ENCODE results near the gene NOD2. TPM values are rescaled to one million over a fixed set of nuclear protein-coding genes. Genes with fewer than 3 reads are reported as not detected.
A peak's percentile ranks its signal among the peaks of the same experiment; 100 is the strongest.

The NOD2 gene
- total RNA-seq, 4 donors from 2014 or later, result 1.7 to 4.1 TPM; not detected in 2

DNA sequence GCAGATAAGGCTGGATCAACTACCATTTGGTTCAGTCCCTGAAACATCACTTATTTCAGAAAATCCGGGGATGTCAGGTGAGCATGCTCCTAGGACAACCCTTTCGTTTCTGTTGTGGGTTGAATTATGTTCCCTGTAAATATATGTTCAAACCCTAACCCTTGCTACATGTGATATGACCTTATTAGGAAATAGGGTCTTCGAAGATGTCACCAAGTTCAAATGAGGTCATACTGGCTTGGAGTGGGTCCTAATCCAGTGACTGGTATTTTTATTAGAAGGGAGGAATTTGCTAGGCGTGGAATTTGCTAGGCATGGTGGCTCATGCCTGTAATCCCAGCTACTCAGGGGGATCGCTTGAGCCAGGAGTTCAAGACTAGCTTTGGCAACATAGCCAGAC lies 33.6 kb upstream of the NOD2 start:
- H3K36me3 ChIP-seq, result no peaks in the 10 kb centered on the region
- H3K4me3 ChIP-seq, result no peak overlapping the region
- no peak for DNase-seq
- H3K9me3 ChIP-seq, result no peaks in the 10 kb centered on the region
- H3K4me1 ChIP-seq, result no peaks in the 10 kb centered on the region
- no peaks in the 10 kb centered on the region for H3K27me3 ChIP-seq
- TF ChIP-seq, protein P1, sequence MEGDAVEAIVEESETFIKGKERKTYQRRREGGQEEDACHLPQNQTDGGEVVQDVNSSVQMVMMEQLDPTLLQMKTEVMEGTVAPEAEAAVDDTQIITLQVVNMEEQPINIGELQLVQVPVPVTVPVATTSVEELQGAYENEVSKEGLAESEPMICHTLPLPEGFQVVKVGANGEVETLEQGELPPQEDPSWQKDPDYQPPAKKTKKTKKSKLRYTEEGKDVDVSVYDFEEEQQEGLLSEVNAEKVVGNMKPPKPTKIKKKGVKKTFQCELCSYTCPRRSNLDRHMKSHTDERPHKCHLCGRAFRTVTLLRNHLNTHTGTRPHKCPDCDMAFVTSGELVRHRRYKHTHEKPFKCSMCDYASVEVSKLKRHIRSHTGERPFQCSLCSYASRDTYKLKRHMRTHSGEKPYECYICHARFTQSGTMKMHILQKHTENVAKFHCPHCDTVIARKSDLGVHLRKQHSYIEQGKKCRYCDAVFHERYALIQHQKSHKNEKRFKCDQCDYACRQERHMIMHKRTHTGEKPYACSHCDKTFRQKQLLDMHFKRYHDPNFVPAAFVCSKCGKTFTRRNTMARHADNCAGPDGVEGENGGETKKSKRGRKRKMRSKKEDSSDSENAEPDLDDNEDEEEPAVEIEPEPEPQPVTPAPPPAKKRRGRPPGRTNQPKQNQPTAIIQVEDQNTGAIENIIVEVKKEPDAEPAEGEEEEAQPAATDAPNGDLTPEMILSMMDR (IDR thresholded peaks at IDR 0.05), result no peak
- TF ChIP-seq POLR2A (IDR thresholded peaks at IDR 0.05), result no peak
- H3K27ac ChIP-seq, result no peak overlapping the region

DNA sequence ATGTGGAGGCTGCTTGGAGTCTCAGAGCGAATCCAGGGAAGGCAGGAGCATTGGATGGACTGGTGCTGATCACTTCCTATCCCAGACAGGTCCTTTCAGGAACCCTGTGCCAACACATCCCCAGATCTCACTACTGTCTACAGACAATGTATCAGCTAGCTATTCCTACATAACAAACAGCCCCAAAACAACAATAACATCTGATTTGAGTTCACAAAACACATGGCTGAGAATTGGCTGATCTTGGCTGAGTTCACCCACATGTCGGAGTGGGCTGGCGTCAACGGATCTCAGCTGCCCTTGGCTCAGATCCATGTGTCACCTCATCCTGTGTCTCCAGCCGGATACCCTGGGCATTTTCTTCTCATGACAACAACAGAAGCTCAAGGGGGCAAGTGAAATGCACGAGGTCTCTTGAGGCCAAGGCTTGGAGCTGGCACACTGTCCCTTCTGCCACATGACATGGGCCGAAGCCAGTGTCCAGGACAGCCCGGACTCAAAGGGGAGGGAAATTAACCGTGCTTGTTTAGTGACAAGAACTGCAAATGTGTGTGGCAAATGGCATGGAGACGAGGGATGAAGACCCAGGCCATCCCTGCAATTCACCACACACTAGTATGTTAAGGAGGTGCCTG lies 31.0 kb upstream of the NOD2 start:
- no peak overlapping the region for H3K4me3 ChIP-seq
- no peak for TF ChIP-seq POLR2A (IDR thresholded peaks at IDR 0.05)
- TF ChIP-seq, protein P1 (IDR thresholded peaks at IDR 0.05), result no peak

DNA sequence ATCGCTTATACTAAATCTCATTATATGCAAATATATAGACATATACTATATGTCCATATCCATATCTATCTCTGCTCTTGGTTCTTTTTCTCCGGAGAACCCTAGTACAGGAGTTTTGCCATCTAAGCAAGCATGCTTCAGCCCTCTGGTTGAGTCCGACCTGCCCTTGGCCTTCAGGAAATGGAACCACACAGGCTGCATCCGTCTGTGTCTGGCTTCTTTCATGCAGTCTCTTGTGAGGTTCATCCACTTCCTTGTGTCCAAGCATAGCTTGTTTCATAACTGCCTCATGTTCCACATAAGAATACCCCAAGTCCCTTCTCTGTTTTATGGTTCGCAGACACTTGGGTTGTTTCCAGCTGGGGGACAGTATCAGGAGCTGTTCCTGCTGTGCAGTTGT lies 29.1 kb upstream of the NOD2 start:
- TF ChIP-seq, protein P1 (IDR thresholded peaks at IDR 0.05), result no peak
- no peak for TF ChIP-seq POLR2A (IDR thresholded peaks at IDR 0.05)
- no peak overlapping the region for H3K4me3 ChIP-seq
- H3K9me3 ChIP-seq, result no peaks in the 10 kb centered on the region
- no peaks in the 10 kb centered on the region for H3K27me3 ChIP-seq
- H3K27ac ChIP-seq, result no peak overlapping the region
- no peak for DNase-seq
- no peaks in the 10 kb centered on the region for H3K4me1 ChIP-seq
- H3K36me3 ChIP-seq, result no peaks in the 10 kb centered on the region

More for the DNA sequence above, 31.0 kb upstream of the NOD2 start:
- Histone ChIP-seq H3K4me1 (no peaks in the 10 kb centered on the region), H3K9me3 (no peaks in the 10 kb centered on the region), H3K27me3 (no peaks in the 10 kb centered on the region), H3K36me3 (no peaks in the 10 kb centered on the region), H3K27ac (no peak overlapping the region)
- DNase-seq, result no peak

DNA sequence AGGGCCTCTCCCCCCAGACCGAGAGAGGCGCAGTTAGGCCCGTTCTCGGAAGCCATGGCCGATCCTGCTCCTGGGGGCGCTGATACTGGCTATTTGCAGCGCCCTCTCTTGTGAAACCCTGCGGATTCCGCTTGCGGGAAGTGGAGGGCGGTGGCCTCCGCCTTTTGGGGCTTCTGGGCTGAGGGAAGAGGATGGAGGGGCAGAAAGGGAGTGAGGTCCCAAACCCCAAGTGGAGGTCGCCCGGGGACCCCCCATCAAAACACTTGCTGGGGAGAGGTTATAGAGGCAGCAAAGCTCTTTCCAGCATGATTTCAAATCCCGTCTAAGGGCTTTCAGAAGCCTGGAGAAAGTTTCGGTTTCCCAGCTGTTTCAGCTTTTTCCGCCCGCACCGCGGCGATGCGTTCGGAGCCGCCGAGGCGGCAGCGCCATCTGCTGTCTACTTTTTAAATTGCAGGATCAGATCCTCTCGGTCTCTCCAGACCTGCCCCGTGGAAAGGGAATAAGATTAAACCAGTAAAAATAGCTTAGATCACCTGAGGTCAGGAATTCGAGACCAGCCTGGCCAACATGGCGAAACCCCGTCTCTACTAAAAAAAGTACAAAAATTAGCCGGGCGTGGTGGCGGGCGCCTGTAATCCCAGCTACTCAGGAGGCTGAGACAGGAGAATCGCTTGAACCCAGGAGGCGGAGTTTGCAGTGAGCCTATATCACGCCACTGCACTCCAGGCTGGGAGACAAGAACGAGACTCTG lies 28.1 kb upstream of the NOD2 start:
- Histone ChIP-seq H3K9me3 (no peaks in the 10 kb centered on the region), H3K36me3 (no peaks in the 10 kb centered on the region), H3K27ac (peak overlapping the region; percentile 5 to 36 (median 7)), H3K27me3 (no peaks in the 10 kb centered on the region), H3K4me1 (no peaks in the 10 kb centered on the region), H3K4me3 (peak overlapping the region; percentile 30 to 47 (median 38))
- no peak for TF ChIP-seq POLR2A (IDR thresholded peaks at IDR 0.05)
- TF ChIP-seq, protein P1 (IDR thresholded peaks at IDR 0.05), result peak; percentile 78 to 94 (median 83)
- peak; percentile 68 to 90 (median 82) for DNase-seq

DNA sequence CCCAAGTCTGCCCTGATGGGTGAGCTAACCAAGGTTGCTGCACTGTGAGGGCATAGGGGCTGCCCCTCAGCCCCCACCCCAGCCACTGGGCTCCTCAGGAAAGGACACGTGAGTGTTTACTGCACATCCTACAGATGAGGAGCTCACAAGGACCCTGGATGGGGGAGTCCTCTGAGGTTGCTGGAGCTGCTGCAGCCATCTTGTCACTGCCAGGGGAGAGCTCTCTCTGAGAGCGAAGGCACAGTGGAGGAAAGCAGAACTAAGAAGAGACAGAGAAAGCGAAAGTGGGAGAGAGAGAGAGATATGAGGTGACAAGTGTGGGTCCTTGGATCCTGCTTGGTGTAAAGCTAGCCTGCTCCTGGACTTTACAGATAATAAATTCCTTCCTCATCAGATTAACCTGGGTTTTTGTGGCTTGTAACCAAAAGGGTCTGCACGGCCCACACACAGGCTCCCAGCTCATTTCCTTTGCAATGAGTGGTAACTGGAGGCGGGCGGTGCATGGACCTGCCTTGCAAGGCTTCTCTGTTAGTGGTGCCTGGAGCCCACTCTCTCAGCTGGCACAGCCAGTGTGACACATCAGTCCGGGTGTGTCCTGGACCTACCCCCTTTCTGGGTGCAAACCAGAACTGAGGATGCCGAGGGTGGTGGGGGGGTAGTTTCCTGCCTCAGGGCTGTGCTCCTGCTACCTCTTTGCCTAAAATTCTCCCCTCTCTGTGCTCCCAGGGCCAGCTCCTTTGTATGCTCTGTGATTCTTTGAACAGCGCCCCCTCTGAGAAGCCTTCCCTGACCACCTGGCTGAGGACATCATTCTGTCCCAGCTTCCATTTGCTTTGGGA lies 26.5 kb upstream of the NOD2 start:
- Histone ChIP-seq H3K27ac (peak overlapping the region in 3 of 4 donors; percentile 9 to 60 (median 43)), H3K36me3 (no peaks in the 10 kb centered on the region), H3K9me3 (peaks cover 0 to 2% (median under 1%) of the 10 kb centered on the region in 4 donors), H3K4me1 (no peaks in the 10 kb centered on the region), H3K27me3 (no peaks in the 10 kb centered on the region), H3K4me3 (peak overlapping the region in 3 of 4 donors; percentile 6 to 16 (median 15))
- TF ChIP-seq, protein P1 (IDR thresholded peaks at IDR 0.05), result no peak
- no peak for TF ChIP-seq POLR2A (IDR thresholded peaks at IDR 0.05)
- DNase-seq, result no peak
